Liver (tissue), 3 donors: ENCODE measurements around the gene NBPF14.
"Not testable (repeated sequence)": the region's sequence is repeated elsewhere in the genome, so short reads cannot be mapped to it uniquely, and the experiment has no call there.

Source experiments
- RAD21 ChIP-seq, 2 donors: IDR thresholded peaks; 2 replicates each; pipeline ENCODE4 v1.6.1; 2016; ENCODE audit warnings: antibody characterized with exemption in 2 of 2, mild to moderate bottlenecking in 2 of 2
- TAF1 ChIP-seq: conservative IDR thresholded peaks from 2 replicates; pipeline ENCODE4 v1.6.1; 2016; ENCODE audit warnings: antibody characterized with exemption, mild to moderate bottlenecking
- TF ChIP-seq, protein P1 (sequence below): fragments of 150-350 bp; IDR thresholded peaks from 2 replicates; pipeline ENCODE4 v1.5.1; 2017; ENCODE audit warnings: improper control_type of control experiment, low read depth, low read length; ENCODE audit not compliant: missing input control
- TF ChIP-seq, protein P2 (sequence below): IDR thresholded peaks from 2 replicates; pipeline ENCODE4 v1.6.1; 2016; ENCODE audit warnings: antibody characterized with exemption, mild to moderate bottlenecking
- TF ChIP-seq, protein P3 (sequence below): IDR thresholded peaks from 2 replicates; pipeline ENCODE4 v1.6.1; 2016; ENCODE audit warnings: antibody characterized with exemption
- donor health status: healthy.
- donor health status: healthy.

DNA sequence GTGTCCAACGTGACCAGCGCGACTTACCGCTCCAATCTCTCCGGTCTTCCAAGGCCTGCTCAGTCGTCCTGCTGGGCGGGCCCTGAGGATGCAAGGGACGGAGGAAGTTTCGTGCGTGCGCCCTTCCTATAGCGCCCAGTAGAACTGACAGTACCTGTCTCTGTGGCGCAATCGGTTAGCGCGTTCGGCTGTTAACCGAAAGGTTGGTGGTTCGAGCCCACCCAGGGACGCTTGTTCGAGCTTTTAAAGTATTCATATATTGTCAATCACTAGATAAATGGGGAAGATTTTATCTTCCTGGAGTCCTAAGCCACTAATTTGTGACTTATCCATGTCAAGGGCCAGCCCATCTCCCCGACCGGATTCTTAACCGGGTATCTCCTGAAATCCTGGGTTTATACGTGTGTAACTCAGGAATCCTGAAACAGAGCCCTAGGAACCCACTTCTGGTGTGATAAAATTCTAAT, 66.7 kb downstream of the NBPF14 start:
- TF ChIP-seq, protein P1, sequence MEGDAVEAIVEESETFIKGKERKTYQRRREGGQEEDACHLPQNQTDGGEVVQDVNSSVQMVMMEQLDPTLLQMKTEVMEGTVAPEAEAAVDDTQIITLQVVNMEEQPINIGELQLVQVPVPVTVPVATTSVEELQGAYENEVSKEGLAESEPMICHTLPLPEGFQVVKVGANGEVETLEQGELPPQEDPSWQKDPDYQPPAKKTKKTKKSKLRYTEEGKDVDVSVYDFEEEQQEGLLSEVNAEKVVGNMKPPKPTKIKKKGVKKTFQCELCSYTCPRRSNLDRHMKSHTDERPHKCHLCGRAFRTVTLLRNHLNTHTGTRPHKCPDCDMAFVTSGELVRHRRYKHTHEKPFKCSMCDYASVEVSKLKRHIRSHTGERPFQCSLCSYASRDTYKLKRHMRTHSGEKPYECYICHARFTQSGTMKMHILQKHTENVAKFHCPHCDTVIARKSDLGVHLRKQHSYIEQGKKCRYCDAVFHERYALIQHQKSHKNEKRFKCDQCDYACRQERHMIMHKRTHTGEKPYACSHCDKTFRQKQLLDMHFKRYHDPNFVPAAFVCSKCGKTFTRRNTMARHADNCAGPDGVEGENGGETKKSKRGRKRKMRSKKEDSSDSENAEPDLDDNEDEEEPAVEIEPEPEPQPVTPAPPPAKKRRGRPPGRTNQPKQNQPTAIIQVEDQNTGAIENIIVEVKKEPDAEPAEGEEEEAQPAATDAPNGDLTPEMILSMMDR, result not testable (repeated sequence)
- not testable (repeated sequence) for TF ChIP-seq RAD21 (IDR thresholded peaks at IDR 0.05); TAF1
- TF ChIP-seq, protein P2, sequence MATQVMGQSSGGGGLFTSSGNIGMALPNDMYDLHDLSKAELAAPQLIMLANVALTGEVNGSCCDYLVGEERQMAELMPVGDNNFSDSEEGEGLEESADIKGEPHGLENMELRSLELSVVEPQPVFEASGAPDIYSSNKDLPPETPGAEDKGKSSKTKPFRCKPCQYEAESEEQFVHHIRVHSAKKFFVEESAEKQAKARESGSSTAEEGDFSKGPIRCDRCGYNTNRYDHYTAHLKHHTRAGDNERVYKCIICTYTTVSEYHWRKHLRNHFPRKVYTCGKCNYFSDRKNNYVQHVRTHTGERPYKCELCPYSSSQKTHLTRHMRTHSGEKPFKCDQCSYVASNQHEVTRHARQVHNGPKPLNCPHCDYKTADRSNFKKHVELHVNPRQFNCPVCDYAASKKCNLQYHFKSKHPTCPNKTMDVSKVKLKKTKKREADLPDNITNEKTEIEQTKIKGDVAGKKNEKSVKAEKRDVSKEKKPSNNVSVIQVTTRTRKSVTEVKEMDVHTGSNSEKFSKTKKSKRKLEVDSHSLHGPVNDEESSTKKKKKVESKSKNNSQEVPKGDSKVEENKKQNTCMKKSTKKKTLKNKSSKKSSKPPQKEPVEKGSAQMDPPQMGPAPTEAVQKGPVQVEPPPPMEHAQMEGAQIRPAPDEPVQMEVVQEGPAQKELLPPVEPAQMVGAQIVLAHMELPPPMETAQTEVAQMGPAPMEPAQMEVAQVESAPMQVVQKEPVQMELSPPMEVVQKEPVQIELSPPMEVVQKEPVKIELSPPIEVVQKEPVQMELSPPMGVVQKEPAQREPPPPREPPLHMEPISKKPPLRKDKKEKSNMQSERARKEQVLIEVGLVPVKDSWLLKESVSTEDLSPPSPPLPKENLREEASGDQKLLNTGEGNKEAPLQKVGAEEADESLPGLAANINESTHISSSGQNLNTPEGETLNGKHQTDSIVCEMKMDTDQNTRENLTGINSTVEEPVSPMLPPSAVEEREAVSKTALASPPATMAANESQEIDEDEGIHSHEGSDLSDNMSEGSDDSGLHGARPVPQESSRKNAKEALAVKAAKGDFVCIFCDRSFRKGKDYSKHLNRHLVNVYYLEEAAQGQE, result not testable (repeated sequence)
- TF ChIP-seq, protein P3, sequence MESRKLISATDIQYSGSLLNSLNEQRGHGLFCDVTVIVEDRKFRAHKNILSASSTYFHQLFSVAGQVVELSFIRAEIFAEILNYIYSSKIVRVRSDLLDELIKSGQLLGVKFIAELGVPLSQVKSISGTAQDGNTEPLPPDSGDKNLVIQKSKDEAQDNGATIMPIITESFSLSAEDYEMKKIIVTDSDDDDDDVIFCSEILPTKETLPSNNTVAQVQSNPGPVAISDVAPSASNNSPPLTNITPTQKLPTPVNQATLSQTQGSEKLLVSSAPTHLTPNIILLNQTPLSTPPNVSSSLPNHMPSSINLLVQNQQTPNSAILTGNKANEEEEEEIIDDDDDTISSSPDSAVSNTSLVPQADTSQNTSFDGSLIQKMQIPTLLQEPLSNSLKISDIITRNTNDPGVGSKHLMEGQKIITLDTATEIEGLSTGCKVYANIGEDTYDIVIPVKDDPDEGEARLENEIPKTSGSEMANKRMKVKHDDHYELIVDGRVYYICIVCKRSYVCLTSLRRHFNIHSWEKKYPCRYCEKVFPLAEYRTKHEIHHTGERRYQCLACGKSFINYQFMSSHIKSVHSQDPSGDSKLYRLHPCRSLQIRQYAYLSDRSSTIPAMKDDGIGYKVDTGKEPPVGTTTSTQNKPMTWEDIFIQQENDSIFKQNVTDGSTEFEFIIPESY, result not testable (repeated sequence)
